ENCODE results near the gene CPEB3.

DNA sequence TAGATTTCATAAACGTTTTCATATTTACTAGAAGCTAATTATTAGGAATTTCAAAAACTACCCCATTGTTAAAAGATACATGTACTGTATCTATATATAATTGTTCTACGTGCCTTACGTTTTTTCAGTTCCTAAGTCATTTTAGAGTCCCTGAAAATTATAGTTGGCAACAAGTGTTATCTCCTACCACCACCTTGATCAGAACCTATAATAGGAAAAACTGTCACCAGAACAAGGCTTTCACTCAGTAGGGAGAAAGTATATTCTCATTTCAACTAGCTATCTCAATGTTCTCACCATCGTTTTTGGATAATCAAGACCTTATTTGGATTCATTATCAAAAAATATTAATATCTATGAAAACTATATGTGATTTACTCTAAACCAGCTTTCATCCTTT lies 107.7 kb downstream of the CPEB3 start:
- TF ChIP-seq, protein P1, sequence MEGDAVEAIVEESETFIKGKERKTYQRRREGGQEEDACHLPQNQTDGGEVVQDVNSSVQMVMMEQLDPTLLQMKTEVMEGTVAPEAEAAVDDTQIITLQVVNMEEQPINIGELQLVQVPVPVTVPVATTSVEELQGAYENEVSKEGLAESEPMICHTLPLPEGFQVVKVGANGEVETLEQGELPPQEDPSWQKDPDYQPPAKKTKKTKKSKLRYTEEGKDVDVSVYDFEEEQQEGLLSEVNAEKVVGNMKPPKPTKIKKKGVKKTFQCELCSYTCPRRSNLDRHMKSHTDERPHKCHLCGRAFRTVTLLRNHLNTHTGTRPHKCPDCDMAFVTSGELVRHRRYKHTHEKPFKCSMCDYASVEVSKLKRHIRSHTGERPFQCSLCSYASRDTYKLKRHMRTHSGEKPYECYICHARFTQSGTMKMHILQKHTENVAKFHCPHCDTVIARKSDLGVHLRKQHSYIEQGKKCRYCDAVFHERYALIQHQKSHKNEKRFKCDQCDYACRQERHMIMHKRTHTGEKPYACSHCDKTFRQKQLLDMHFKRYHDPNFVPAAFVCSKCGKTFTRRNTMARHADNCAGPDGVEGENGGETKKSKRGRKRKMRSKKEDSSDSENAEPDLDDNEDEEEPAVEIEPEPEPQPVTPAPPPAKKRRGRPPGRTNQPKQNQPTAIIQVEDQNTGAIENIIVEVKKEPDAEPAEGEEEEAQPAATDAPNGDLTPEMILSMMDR (IDR thresholded peaks at IDR 0.05): no peak
- TF ChIP-seq POLR2A (IDR thresholded peaks at IDR 0.05) (no peak), EP300 (IDR thresholded peaks at IDR 0.05) (no peak)

Measured in ovary (tissue), 3 donors.